Glutamatergic neuron (in vitro differentiated cells): ENCODE data around the gene VPS51. TPM values are rescaled to one million over a fixed set of nuclear protein-coding genes. Genes with fewer than 3 reads are reported as not detected.
A peak's percentile ranks its signal among the peaks of the same experiment; 100 is the strongest.

Source experiments
- DNase-seq: peaks from one replicate; pipeline ENCODE4 v3.0.0; 2022
- H3K27ac Mint-ChIP-seq: one replicate; pipeline ENCODE4 v1.8.0; 2020; ENCODE audit warnings: mild to moderate bottlenecking, mixed read lengths, inconsistent platforms; ENCODE audit not compliant: unreplicated experiment
- H3K27me3 Mint-ChIP-seq: one replicate; pipeline ENCODE4 v1.8.0; 2020; ENCODE audit warnings: mild to moderate bottlenecking, moderate library complexity, mixed read lengths, inconsistent platforms; ENCODE audit not compliant: unreplicated experiment
- H3K36me3 Mint-ChIP-seq: one replicate; pipeline ENCODE4 v1.8.0; 2020; ENCODE audit warnings: mild to moderate bottlenecking, mixed read lengths, inconsistent platforms; ENCODE audit not compliant: unreplicated experiment
- H3K4me1 Mint-ChIP-seq: one replicate; pipeline ENCODE4 v1.8.0; 2020; ENCODE audit warnings: mild to moderate bottlenecking, low read depth, mixed read lengths, inconsistent platforms; ENCODE audit not compliant: unreplicated experiment
- H3K4me3 Mint-ChIP-seq: one replicate; pipeline ENCODE4 v1.8.0; 2020; ENCODE audit warnings: mild to moderate bottlenecking, mixed read lengths, inconsistent platforms; ENCODE audit not compliant: unreplicated experiment
- H3K9me3 Mint-ChIP-seq: one replicate; pipeline ENCODE4 v1.8.0; 2020; ENCODE audit warnings: mild to moderate bottlenecking, moderate library complexity, mixed read lengths, inconsistent platforms; ENCODE audit not compliant: unreplicated experiment
- total RNA-seq: library from RNA; stranded (reverse); fragmentation: NEBNext Ultra II Directional; extraction: Animal tissue kit (Norgen Biotek cat#: 25700); gene quantifications from one replicate; pipeline ENCODE4 v1.2.1, GENCODE V29; 2021; ENCODE audit not compliant: unreplicated experiment
- TF ChIP-seq, protein P1 (sequence below): fragments of 200-600 bp; sonication (generic); IDR thresholded peaks from one replicate; pipeline ENCODE4 v1.5.0; 2021; ENCODE audit not compliant: partially characterized antibody, unreplicated experiment

VPS51 gene
- total RNA-seq, 1 donor from 2014 or later = 105 TPM

DNA sequence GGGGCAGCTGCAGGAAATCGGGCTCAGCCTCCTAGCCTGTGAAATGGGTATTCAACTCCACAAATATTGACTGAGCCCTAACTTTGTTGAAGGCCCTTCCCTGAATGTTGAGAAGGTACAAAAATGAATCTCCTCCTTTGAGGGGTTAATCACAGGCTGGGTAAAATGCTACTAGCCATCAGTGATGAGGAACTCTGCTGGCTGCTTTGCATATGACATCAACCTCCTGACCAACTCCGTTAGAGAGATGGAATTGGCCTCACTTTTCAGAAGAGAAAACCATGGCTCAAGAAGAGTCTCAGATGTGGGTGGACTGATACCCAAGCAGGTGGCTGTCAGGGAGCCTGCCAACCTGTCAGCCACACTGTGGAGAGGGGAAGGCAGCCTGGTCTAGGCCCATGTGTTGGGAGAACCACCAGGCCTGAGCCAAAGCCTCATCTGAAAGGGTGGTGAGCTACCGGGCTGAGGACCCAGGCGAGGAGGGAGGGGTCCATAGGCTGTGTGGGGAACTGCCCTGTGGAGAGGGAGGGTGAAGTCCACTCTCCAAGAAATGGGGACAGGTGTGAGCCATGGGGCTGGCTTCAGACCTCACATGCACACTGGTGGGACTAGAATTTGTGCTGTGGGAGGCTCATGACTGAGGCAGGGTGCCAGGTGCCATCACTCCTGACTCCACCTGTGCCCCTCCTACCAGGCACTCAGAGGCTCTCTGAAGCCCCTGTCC lies 23.9 kb upstream of the VPS51 start:
- Mint-ChIP-seq H3K4me1 (peaks cover 6% of the 10 kb centered on the region), H3K27me3 (no peaks in the 10 kb centered on the region), H3K4me3 (no peak overlapping the region), H3K9me3 (peaks cover 1% of the 10 kb centered on the region), H3K36me3 (no peaks in the 10 kb centered on the region), H3K27ac (no peak overlapping the region)
- TF ChIP-seq, protein P1, sequence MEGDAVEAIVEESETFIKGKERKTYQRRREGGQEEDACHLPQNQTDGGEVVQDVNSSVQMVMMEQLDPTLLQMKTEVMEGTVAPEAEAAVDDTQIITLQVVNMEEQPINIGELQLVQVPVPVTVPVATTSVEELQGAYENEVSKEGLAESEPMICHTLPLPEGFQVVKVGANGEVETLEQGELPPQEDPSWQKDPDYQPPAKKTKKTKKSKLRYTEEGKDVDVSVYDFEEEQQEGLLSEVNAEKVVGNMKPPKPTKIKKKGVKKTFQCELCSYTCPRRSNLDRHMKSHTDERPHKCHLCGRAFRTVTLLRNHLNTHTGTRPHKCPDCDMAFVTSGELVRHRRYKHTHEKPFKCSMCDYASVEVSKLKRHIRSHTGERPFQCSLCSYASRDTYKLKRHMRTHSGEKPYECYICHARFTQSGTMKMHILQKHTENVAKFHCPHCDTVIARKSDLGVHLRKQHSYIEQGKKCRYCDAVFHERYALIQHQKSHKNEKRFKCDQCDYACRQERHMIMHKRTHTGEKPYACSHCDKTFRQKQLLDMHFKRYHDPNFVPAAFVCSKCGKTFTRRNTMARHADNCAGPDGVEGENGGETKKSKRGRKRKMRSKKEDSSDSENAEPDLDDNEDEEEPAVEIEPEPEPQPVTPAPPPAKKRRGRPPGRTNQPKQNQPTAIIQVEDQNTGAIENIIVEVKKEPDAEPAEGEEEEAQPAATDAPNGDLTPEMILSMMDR = no peak
- DNase-seq = no peak

GRCh38 chr11:65072631-65072966 lies 23.4 kb upstream of the VPS51 start:
- Mint-ChIP-seq H3K9me3 (peaks cover 1% of the 10 kb centered on the region), H3K27ac (no peak overlapping the region), H3K36me3 (no peaks in the 10 kb centered on the region), H3K4me3 (no peak overlapping the region), H3K27me3 (peaks cover 1% of the 10 kb centered on the region), H3K4me1 (peaks cover 5% of the 10 kb centered on the region)
- TF ChIP-seq, protein P1 = no peak
- no peak for DNase-seq

GRCh38 chr11:65077451-65077850 lies 18.6 kb upstream of the VPS51 start:
- no peaks in the 10 kb centered on the region for H3K36me3 Mint-ChIP-seq
- H3K27me3 Mint-ChIP-seq = peaks cover 3% of the 10 kb centered on the region
- TF ChIP-seq, protein P1 = no peak
- peaks cover 14% of the 10 kb centered on the region for H3K4me1 Mint-ChIP-seq
- peak overlapping the region; percentile 91 for H3K27ac Mint-ChIP-seq
- DNase-seq = peak; percentile 62
- peaks cover 6% of the 10 kb centered on the region for H3K9me3 Mint-ChIP-seq
- peak overlapping the region; percentile 68 for H3K4me3 Mint-ChIP-seq

DNA sequence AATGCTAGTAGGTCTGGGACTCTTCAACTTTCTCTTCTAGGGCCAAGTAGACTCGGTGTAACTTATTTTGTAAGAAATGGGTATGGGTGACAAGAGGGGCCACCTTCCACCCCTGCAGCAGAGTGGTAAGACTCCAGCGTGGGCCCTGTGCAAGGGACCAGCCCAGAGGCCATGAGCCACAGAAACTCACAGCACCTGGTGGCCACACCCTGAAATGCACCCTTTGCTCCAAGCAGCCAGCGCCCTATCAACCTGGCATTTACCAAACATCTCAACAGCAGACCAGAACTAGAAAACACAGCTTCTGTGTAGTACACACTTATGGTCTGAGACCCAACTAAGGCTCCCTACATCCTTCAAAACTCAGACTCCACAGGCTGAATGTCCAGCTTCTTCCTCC lies 17.9 kb upstream of the VPS51 start:
- TF ChIP-seq, protein P1 = peak; percentile 80
- Mint-ChIP-seq H3K36me3 (no peaks in the 10 kb centered on the region), H3K9me3 (peaks cover 6% of the 10 kb centered on the region), H3K27me3 (peaks cover 3% of the 10 kb centered on the region), H3K4me3 (peak overlapping the region; percentile 68), H3K27ac (peak overlapping the region; percentile 91), H3K4me1 (peaks cover 14% of the 10 kb centered on the region)
- DNase-seq = peak; percentile 76

- no peak for DNase-seq
- H3K4me3 Mint-ChIP-seq = no peak overlapping the region
Measured at GRCh38 chr11:65078786-65079342, 17.1 kb upstream of the VPS51 start.

More at GRCh38 chr11:65078786-65079342, 17.1 kb upstream of the VPS51 start:
- Mint-ChIP-seq H3K27me3 (peaks cover 6% of the 10 kb centered on the region), H3K27ac (peak overlapping the region; percentile 91), H3K9me3 (peaks cover 7% of the 10 kb centered on the region), H3K4me1 (peaks cover 14% of the 10 kb centered on the region), H3K36me3 (no peaks in the 10 kb centered on the region)
- TF ChIP-seq, protein P1 = no peak
